Left lung (tissue), 10 donors: ENCODE results near the gene TOPAZ1. TPM values are rescaled to one million over a fixed set of nuclear protein-coding genes. Genes with fewer than 3 reads are reported as not detected.

Experiments used
- ATAC-seq: fragments of 200-7000 bp; cut with Tn5 transposase; one replicate; pipeline ENCODE4 v1.9.1; 2020; ENCODE audit warnings: moderate library complexity
- DNase-seq, 4 donors: peaks; one replicate each; pipeline ENCODE4 v3.0.0-alpha.2; 2013 to 2020
- H3K27ac ChIP-seq, 2 donors: fragments of 200-600 bp; sonication (generic) in 1 of 2; one replicate each; pipeline versions ENCODE4 v1.5.0 to v1.8.0; 2020 to 2021
- H3K27me3 ChIP-seq, 2 donors: fragments of 200-600 bp; sonication (generic) in 1 of 2; one replicate each; pipeline versions ENCODE4 v1.5.0 to v1.8.0; 2020 to 2021
- H3K36me3 ChIP-seq, 2 donors: fragments of 200-600 bp; sonication (generic) in 1 of 2; one replicate each; pipeline versions ENCODE4 v1.5.0 to v1.8.0; 2020 to 2021
- H3K4me1 ChIP-seq, 2 donors: fragments of 200-600 bp; one replicate each; pipeline ENCODE4 v1.8.0; 2021
- H3K4me3 ChIP-seq, 2 donors: fragments of 200-600 bp; sonication (generic) in 1 of 2; one replicate each; pipeline versions ENCODE4 v1.5.0 to v1.8.0; 2020 to 2021; ENCODE audit warnings: mild to moderate bottlenecking in 1 of 2
- H3K9me3 ChIP-seq, 2 donors: fragments of 200-600 bp; sonication (generic) in 1 of 2; one replicate each; pipeline versions ENCODE4 v1.5.0 to v1.8.0; 2020 to 2021
- intact Hi-C, 2 donors: fragments of 100-400 bp; cut with DNase I; formaldehyde crosslinking; loops; one replicate each; pipeline versions ENCODE4 v1.11.2 to v1.14.2; 2022
- polyA plus RNA-seq, 6 donors: library from polyadenylated mRNA; unstranded; fragments of 120-200 nt; gene quantifications; one replicate each; pipeline ENCODE4 v1.2.1, GENCODE V29; 2013; ENCODE audit not compliant: insufficient read length in 6 of 6
- total RNA-seq, 2 donors: library from RNA; stranded (reverse); fragmentation: NEBNext Ultra II Directional; extraction: Animal tissue kit (Norgen Biotek cat#: 25700); gene quantifications; one replicate each; pipeline ENCODE4 v1.2.1, GENCODE V29; 2021
- TF ChIP-seq, protein P1 (sequence below), 2 donors: fragments of 200-600 bp; sonication (generic) in 1 of 2; IDR thresholded peaks; one replicate each; pipeline versions ENCODE4 v1.5.0 to v1.8.0; 2021; ENCODE audit warnings: antibody characterized with exemption in 2 of 2
- donor health status: DM: no; HTN: yes; CAD: no.
- donor health status: DM: no; HTN: no; CAD: no.

Gene TOPAZ1
- total and polyA plus RNA-seq, 8 donors = not detected

DNA sequence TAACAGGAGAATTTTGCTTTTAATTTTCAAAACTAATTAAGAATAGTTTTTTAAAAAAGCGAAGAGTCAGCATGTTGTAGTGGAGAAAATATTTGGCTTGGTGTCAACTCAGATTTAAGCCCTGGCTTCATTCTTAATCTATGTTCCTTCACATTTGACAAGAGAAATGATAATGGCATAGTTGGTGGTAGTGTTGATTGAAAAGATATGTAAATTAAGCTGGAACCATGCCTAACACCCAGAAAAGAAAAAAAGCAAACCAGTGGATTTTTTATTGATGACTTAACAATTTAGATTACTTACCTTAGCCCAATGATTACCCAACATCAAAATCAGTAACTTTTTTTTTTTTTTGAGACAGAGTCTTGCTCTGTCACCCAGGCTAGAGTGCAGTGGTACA, 124.3 kb downstream of the TOPAZ1 start:
- Histone ChIP-seq H3K4me1 (no peaks in the 10 kb centered on the region), H3K27me3 (no peaks in the 10 kb centered on the region), H3K36me3 (peaks cover 0 to 18% of the 10 kb centered on the region in 2 donors), H3K9me3 (no peaks in the 10 kb centered on the region), H3K27ac (no peak overlapping the region), H3K4me3 (no peak overlapping the region)
- DNase-seq (no peak), ATAC-seq (no peak)
- intact Hi-C loops = no loop called here
- TF ChIP-seq, protein P1, sequence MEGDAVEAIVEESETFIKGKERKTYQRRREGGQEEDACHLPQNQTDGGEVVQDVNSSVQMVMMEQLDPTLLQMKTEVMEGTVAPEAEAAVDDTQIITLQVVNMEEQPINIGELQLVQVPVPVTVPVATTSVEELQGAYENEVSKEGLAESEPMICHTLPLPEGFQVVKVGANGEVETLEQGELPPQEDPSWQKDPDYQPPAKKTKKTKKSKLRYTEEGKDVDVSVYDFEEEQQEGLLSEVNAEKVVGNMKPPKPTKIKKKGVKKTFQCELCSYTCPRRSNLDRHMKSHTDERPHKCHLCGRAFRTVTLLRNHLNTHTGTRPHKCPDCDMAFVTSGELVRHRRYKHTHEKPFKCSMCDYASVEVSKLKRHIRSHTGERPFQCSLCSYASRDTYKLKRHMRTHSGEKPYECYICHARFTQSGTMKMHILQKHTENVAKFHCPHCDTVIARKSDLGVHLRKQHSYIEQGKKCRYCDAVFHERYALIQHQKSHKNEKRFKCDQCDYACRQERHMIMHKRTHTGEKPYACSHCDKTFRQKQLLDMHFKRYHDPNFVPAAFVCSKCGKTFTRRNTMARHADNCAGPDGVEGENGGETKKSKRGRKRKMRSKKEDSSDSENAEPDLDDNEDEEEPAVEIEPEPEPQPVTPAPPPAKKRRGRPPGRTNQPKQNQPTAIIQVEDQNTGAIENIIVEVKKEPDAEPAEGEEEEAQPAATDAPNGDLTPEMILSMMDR (IDR thresholded peaks at IDR 0.05) = no peak

DNA sequence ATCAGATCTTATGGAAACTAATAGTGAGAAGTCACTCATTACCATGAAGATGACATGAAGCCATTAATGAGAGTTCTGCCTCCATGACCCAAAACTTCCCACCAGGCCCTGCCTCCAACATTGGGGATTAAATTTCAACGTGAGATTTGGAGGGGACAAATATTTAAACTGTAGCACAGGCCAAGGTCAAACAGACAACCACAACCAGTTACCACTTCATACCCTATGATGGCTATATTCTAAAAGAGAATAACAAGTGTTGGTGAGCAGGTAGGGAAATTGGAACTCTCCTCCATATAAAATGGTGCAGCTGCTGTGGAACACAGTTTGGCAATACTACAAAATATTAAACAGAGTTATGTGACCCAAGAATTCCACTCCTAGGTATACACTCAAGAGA, 133.8 kb downstream of the TOPAZ1 start:
- TF ChIP-seq, protein P1 (IDR thresholded peaks at IDR 0.05) = no peak
- H3K4me3 ChIP-seq = no peak overlapping the region
- DNase-seq (no peak), ATAC-seq (no peak)
- H3K9me3 ChIP-seq = peaks cover 0 to 4% of the 10 kb centered on the region in 2 donors
- intact Hi-C loops = no loop called here
- no peaks in the 10 kb centered on the region for H3K4me1 ChIP-seq
- no peaks in the 10 kb centered on the region for H3K27me3 ChIP-seq
- H3K36me3 ChIP-seq = peaks cover 4 to 19% of the 10 kb centered on the region in 2 donors
- H3K27ac ChIP-seq = no peak overlapping the region

Other genes with a start within 250 kb of the TOPAZ1 start
- gene TCAIM, start 96.9 kb downstream of the TOPAZ1 start, total RNA-seq = 10 to 100 TPM; 26.8 to 30.2 TPM
- gene TCAIM, start 96.9 kb downstream of the TOPAZ1 start, polyA plus RNA-seq = 10 to 100 TPM; 23.4 to 27.7 (median 24.7) TPM
- gene ZNF445, start 235.8 kb downstream of the TOPAZ1 start, total RNA-seq = 10 to 100 TPM; 18.1 to 18.3 TPM
- gene ZNF445, start 235.8 kb downstream of the TOPAZ1 start, polyA plus RNA-seq = 10 to 100 TPM; 27.3 to 33.5 (median 28.5) TPM